ENCODE data around the gene KIRREL3. TPM values are rescaled to one million over a fixed set of nuclear protein-coding genes. Genes with fewer than 3 reads are reported as not detected.

Gene KIRREL3
- polyA plus RNA-seq, 1 of the 3 experiments (the other 2 are of a cell fraction), result 3.7 TPM

DNA sequence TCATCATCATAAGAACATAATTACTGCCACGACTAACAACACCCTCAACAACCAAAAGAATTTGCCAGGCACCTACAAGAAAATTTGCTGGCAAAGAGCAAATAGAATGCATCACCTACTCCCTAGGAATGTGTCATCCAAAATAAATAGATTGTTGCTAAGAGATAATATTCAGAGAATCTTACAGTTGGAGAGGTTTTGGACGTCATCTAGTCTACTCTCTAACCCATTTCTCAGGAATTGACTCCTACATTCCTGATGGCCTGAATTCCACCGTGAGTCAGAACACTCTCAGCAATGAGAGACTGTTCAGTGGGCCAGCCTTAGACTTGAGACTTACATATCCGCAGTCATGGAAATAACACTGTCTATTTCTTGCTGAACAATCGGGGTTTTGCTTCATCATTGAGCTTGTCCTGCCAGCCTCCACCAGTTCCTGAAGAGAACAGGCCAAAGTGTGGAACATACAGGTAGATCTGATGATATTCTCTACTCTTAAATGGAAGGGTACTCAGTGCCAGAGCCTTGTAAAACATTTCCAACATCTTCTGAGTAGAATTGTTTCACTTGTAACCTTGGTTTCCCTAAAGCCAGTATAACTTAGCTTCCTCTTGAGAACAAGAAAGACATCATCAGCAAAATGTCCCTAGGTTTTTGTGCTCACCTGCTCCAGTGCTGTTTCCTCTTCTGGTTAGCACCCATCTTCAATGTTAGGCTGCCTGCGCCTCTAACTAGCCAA lies 8.3 kb downstream of the KIRREL3 start:
- H3K4me1 ChIP-seq (ENCODE audit: control insufficient read depth in 1 of 2, insufficient read depth in 2 of 2, low read depth in 1 of 2, low read length in 1 of 2), result peaks cover 2 to 42% of the 10 kb centered on the region in 2 experiments; a peak in 3 of 4 replicates
- no peaks in the 10 kb centered on the region for H3K9me2 ChIP-seq
- H3K9me3 ChIP-seq, result no peaks in the 10 kb centered on the region
- H3F3A ChIP-seq (replicated peaks; ENCODE audit: insufficient read depth), result peaks cover 45% of the 10 kb centered on the region
- H3K4me3 ChIP-seq (ENCODE audit: low read depth in 2 of 2, low read length in 1 of 2), result peak overlapping the region; percentile 24 to 48; a peak in 3 of 4 replicates
- ChIA-PET CTCF (interaction anchor here (0.9 to 15.4 kb wide), 12 partner anchors 9 to 681 kb away, joined by 3 to 233 read pairs (median 16); partner anchors contain the start of gene KIRREL3), POLR2A (no interaction called here)
- WGBS (ENCODE audit: low lambda C conversion rate), result 13% methylated on average over 6 of the region's 6 CpGs
- peak; percentile 48; the same call in 1 of the 2 replicates for TF ChIP-seq TAF1 (IDR thresholded peaks at IDR 0.05; ENCODE audit: borderline replicate concordance, low read depth, low read length)
- TF ChIP-seq GABPA (IDR thresholded peaks at IDR 0.05; ENCODE audit: low read depth), result no peak
- TF ChIP-seq, protein P1, sequence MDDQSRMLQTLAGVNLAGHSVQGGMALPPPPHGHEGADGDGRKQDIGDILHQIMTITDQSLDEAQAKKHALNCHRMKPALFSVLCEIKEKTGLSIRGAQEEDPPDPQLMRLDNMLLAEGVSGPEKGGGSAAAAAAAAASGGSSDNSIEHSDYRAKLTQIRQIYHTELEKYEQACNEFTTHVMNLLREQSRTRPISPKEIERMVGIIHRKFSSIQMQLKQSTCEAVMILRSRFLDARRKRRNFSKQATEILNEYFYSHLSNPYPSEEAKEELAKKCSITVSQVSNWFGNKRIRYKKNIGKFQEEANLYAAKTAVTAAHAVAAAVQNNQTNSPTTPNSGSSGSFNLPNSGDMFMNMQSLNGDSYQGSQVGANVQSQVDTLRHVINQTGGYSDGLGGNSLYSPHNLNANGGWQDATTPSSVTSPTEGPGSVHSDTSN (IDR thresholded peaks at IDR 0.05), result peak; percentile 74
- peak; percentile 19; the same call in 1 of the 2 replicates for TF ChIP-seq RXRA (IDR thresholded peaks at IDR 0.05; ENCODE audit: borderline replicate concordance, low read depth)
- no peak for TF ChIP-seq YY1 (IDR thresholded peaks at IDR 0.05; ENCODE audit: low read depth)
- no peak for TF ChIP-seq NRF1 (IDR thresholded peaks at IDR 0.05; ENCODE audit: low read depth, low read length)
- peak in 1 of 2 experiments; percentile 90; a peak in 2 of 4 replicates for TF ChIP-seq EP300 (IDR thresholded peaks at IDR 0.05; ENCODE audit: borderline replicate concordance in 1 of 2, low read depth in 1 of 2, low read length in 1 of 2)
- TF ChIP-seq FOSL2 (IDR thresholded peaks at IDR 0.05; ENCODE audit: borderline replicate concordance, low read depth), result peak; percentile 89
- 0 out of 2 replicates have a peak, but pooled peaks have one; percentile 15 for TF ChIP-seq FOXM1 (IDR thresholded peaks at IDR 0.05; ENCODE audit: low read depth)
- peak; percentile 85 for TF ChIP-seq JUND (IDR thresholded peaks at IDR 0.05)
- no peak; the same call in 1 of the 2 replicates for TF ChIP-seq MEF2A (IDR thresholded peaks at IDR 0.05; ENCODE audit: borderline replicate concordance, low read depth)
- peak; percentile 86 for TF ChIP-seq NFIC (IDR thresholded peaks at IDR 0.05; ENCODE audit: borderline replicate concordance)
- peak; percentile 77 for TF ChIP-seq TCF12 (IDR thresholded peaks at IDR 0.05)
- no peak for TF ChIP-seq ELF1 (IDR thresholded peaks at IDR 0.05)
- 0 out of 2 replicates have a peak, but pooled peaks have one; percentile 17 for TF ChIP-seq SIN3A (IDR thresholded peaks at IDR 0.05; ENCODE audit: borderline replicate concordance, low read depth, low read length)
- TF ChIP-seq POLR2AphosphoS5 (IDR thresholded peaks at IDR 0.05; ENCODE audit: low read depth, low read length), result peak; percentile 81
- TF ChIP-seq, protein P2, sequence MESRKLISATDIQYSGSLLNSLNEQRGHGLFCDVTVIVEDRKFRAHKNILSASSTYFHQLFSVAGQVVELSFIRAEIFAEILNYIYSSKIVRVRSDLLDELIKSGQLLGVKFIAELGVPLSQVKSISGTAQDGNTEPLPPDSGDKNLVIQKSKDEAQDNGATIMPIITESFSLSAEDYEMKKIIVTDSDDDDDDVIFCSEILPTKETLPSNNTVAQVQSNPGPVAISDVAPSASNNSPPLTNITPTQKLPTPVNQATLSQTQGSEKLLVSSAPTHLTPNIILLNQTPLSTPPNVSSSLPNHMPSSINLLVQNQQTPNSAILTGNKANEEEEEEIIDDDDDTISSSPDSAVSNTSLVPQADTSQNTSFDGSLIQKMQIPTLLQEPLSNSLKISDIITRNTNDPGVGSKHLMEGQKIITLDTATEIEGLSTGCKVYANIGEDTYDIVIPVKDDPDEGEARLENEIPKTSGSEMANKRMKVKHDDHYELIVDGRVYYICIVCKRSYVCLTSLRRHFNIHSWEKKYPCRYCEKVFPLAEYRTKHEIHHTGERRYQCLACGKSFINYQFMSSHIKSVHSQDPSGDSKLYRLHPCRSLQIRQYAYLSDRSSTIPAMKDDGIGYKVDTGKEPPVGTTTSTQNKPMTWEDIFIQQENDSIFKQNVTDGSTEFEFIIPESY (IDR thresholded peaks at IDR 0.05; ENCODE audit: borderline replicate concordance, low read depth), result peak; percentile 28; the same call in 1 of the 2 replicates
- no peak for DNase-seq
- H3K9ac ChIP-seq, result peak overlapping the region; percentile 89
- peak overlapping the region; percentile 68 for H3K4me2 ChIP-seq
- no peaks in the 10 kb centered on the region for H4K20me1 ChIP-seq (ENCODE audit: insufficient read depth)
- H3K27ac ChIP-seq (ENCODE audit: low read depth in 2 of 2, low read length in 1 of 2), result peak overlapping the region; percentile 34 to 99; a peak in 3 of 4 replicates
- H2AFZ ChIP-seq (ENCODE audit: low read depth), result no peak overlapping the region
- no peaks in the 10 kb centered on the region for H3K36me3 ChIP-seq (replicated peaks in 1 of 2; ENCODE audit: control insufficient read depth in 1 of 2, insufficient read depth in 2 of 2, low read length in 1 of 2)
- H3K79me2 ChIP-seq (ENCODE audit: insufficient read depth), result peaks cover 63% of the 10 kb centered on the region
- no peaks in the 10 kb centered on the region for H3K27me3 ChIP-seq (ENCODE audit: insufficient read depth)

Data from SK-N-SH (cell line).